ENCODE measurements around the gene KCNC1.

KCNC1 gene

DNA sequence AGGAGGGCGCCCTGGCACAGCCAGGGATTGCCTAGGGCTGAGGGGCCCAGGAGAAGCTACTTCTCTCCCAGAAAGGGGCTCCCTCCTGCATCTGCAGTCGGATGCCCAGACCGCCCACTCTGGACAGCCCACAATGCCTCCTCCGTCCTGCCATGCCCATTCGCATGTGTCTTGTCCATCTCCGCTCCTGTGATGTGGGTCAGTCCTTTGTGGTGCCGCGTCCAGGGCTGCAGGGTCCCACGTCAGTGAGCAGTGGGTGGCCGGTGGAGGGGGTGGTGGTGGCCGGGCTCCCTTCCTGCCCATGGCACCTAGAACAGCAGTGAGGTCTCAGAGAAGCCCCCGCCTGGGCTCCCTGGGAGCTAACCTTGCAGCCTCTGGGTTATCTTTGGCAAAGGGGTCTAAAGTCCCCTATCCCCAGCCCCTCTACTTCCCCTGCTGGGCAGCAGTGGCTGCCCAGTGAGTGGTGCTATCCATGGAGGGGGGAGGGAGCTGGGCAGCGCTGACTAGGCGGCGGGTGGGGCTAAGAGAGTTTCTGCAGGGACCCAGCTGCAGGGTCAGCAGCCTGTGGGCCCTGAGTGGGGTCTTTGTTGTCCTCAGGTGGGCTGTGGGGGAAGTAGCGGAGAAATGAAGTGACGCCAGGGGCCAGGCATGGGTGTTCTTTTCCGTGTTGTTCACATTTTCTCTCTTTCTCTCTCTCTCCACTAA, 41.1 kb downstream of the KCNC1 start:
- DNase-seq = no peak

DNA sequence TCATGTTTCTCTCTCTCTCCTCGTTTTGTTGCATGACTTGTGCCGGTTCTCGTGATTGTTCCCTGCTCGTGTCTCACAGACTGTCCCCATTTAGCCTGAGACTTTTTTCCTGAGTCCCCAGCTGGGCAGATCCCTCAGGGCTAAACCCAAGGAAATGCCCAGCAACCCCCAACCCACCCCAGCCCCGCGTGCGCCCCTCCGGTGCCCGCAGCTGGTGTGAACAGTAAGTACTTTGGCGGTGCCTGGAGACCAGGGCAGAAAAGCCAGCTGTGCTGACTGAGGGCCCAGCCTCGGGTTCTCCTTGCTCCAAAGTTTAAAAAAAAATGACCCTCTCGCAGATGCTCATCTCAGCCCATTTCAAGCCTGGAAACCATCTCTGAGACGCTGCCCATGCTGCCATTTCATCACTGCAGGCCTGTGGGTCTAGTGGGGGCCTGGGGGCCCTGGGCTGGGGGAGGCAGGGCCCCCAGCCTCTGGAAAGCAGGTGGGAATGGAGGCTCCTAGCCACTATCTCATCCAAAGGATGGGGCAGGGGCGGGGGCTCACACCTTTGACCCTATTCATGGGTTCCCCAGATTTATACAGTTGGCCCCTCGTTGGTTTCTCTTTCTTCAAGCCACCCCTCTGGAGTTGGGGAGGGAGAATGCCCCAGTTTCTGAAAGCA, 41.8 kb downstream of the KCNC1 start:
- DNase-seq = no peak

DNA sequence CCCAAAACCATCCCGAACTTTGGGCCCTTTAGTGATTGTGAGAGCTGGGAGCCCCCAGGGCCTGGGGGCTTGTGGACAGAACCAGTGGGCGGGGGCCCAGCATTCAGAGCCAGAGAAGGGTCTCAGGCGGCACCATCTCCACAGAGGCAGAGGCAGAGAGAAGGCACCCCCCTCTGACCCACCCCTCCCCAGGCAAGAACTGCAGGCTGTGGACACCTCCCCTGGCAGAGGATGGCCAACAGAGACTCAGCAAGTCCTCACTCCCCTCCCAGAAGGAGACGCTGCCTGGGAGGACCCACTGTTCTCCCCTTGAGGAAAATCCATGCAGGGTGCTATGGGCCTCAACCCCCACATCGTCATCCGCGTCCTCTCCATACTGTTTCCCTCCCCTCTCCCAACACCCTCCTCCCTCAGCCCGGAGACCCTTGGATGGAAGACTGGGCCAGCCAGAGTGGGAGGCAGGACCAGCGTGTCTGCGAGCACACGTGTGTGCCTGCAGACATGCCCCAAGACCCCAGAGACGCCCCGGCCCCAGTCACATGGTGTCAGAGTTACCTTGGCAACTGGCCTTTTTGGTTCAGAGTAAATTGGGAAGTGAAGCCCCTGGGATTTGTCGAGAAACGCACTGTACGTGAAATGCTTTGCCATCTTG, 42.6 kb downstream of the KCNC1 start:
- no peak for DNase-seq

DNA sequence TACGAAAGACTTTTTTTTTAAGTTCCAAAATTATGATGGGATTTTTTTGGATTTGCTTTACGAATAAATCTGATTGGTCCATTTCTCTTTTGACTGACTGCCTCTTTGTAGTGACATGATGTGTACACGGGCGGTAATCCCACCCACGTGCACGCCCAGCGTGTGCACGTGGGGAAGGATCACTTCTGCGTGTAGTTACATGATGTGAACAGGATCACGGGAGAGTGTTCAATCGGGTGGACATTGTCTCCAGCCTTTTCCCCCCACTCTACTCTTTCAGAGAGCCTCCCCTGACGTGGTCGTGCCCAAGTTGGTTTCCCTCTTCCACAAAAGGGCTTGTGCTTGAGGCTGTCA, 43.1 kb downstream of the KCNC1 start:
- no peak for DNase-seq

DNA sequence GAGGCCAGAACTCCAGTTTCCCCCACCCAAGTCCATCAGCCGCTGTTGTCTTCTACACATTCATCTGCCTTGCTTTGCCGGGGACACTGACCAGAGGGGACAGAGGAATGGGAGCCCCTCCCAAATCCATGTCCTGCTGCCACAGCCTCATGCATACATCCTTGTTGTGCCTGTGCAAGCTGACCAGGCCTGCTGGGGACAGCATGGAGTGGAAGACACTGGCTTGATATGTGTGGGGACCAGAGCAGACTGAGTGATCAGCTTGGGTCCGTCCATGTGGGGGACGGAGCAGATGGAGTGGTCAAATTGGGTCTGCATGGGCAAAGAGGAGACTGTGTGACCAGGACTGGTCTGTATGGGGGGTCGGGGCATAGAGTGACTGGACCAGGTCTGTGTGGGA, 43.8 kb downstream of the KCNC1 start:
- no peak for DNase-seq

DNA sequence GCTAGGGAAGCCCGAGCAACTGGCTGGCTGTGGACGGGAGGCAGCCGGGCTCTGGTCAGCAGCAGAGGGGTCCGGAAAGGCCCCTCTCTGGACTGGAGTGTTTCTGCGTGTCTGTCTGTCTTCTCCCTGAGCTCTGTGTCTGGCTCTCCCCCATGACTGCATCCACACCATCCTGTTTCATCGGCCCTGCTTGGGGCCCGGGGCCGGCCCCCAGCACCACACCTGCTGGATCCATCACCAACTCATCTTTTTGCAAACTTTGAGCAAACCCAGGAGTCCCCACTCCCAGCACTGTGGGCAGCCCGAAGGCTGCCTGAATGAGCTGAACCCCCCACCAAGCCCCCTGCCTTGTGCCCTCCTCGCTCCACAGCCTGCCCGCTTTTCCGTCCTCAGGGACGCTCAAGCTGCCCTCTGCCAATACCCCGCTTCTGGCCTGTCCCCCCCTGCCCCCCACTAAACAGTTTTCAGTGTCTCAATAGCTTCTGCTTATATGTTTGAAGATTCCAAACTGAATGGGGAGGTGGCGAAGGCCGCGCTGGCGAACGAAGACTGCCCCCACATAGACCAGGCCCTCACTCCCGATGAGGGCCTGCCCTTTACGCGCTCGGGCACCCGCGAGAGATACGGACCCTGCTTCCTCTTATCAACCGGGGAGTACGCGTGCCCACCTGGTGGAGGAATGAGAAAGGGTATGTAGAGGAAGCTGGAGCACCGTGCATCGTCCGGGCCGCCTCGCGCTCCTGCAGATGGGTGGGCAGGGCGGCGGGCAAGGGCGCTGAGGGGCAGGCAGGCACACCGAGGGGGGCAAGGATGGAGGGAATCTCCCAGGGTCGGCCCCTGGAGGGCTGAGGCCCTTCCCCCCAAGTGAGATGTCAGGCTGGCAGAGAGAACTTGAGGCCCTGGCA, 44.6 kb downstream of the KCNC1 start:
- no peak for DNase-seq

DNA sequence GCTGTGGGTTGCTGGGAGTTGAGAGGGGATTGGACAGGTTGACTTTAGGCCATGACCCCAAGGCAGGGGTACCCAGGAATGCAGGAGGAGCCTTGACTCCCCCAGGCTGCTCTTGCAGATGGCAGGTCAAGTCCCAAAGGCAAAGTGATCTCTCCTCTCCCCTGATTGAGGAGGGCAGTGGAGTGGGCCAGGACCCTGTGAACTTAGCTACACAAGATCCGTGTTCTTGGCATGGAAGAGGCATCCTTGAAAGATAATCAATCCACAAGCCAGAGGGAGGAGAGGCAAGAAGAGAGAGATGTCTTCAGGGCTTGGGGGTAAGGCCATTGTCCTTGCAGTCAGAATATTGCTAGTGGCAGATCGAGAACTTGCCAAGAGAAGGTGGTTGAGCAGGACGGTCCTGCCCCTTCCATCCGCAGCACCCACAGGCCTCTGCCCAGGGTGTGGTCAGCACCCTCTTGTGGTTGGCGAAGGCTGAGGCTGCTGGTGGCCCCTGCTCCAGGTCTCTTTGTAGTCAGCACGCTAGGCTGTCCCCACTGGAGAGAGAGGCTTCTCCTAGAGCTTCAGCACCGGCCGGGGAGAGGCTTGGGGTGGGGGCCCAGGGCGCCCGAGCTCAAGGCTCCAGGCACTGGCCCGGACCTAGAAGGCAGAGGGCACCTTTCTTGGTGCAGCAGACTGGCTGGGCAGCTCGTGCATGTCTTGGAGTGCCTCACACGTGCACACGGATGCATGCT, 45.4 kb downstream of the KCNC1 start:
- DNase-seq = no peak

DNA sequence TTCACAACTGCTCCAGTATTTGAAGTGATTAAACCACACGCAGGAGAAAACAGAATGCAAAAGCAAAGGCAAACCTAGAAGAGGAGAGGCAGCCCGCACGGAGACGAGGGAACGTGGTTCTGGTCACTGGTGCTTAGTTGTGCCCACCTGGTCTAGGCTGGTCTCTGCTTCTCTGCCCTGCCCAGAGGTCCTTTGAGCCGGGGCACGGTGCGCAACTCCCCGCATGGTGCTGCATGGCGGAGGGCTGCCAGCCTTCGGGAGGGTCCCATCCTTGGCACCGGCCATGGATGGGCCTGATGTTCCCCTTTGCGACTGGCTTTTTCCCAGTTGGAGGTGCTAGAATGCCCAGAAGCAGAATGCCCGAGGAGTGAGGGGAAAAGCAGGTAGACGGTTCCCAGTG, 46.1 kb downstream of the KCNC1 start:
- DNase-seq = no peak

DNA sequence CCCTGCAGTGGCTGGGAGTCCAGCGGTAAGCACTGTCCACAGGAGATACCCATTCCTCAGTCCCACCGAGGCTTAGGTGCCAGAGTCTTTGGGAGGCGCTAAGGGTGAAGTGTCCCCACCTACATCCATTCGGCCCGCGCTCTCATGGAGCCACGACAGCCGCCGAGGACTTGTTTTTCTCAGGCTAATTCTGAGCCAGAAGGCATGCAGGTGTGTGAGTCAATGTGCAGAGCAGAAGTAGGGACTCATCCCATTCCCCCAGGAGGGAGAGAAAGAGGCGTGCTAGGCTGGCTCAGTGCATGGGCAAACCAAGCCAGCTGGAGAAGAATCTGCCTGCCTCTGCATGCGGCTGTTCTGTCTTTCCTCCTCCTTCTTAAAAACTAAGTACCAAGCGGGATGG, 46.6 kb downstream of the KCNC1 start:
- no peak for DNase-seq

DNA sequence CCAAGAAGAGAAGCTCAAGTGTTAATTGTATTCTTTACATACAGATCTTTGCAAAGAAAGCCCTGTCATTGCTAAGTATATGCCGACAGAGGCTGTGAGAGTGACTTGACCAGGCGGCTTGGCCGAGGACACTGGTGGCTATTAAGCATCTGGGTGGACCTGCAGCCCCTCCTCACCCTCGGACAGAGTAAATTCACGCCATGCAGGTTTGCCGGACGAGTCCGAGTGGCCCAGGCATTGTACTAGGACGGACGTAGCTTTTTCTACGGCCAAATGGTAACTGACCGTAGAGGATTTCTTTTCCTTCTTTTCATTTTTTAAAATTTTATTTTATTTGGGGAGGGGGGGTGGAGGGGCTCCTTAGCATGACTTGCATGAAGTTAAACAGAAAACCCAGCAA, 47.0 kb downstream of the KCNC1 start:
- DNase-seq = no peak

DNA sequence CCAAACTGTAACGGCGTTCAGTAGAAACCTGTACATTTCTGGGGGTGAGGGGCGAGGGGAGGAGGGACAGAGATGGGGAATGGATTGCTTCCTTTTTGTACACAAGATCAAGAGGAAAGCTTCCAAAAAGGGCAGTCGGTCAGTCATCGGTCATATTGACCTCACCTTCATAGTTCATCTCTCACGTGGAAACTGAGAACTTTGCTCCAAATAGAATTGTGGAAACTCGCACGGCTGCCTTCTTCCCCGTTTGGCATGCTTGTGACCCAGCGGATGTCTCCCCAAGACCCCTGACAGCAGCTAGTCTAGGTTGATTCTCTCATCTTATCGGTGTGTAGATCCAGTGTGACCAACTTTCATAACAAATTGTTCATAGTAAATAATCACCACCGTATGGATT, 47.6 kb downstream of the KCNC1 start:
- no peak for DNase-seq

DNA sequence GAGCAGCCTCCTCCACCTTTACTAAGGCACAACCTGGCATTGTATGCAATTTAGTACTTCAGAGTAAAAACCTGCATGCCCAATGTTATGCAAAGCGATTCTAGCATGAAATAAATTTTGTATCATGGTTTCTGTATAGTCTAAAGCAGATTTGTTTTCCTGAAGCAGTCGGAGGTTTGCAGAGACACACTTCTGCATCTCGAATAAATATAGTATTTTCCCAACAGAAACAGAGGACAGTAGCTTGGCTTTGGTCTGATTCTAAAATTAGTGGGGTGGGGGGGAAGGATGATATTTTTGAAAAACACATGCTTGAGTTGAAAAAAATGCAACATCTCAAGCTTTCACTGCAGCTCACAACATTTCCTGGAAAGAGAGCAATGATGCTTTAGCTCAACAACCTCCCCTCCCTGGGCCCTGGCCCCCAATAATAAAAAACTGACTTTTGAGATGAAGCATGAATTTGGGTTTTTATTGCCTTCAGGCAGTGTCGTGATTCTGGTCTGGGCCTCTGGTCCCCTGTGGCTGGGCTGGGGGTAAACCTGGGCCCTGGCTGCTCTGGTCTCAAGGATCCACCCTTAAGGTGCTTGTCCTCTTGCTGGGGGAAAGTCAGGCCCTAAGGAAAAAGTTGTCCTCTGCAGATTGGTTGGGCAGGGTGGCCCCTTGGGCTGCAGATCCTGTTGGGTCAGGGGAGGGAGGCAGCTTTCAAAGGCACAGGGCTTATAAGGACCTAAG, 48.2 kb downstream of the KCNC1 start:
- no peak for DNase-seq

DNA sequence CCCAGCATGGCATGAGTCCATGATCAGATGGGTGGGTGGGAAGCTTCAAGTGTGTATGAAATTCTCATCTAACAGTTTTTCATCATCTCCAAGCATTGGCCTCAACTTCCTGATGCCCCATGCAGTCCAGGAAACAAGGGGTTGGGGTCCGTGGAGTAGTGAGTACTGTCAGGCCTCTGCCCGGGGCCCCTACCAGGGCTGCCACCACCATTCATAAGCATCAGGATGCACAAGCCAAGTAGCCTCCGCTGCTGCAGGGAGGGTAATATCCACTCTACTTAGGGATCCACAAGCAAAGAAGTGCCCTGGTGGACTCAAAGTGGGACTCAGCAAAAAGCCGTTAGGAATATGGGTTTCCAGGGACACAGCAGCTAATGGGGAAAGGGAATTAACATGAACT, 49.3 kb downstream of the KCNC1 start:
- no peak for DNase-seq

DNA sequence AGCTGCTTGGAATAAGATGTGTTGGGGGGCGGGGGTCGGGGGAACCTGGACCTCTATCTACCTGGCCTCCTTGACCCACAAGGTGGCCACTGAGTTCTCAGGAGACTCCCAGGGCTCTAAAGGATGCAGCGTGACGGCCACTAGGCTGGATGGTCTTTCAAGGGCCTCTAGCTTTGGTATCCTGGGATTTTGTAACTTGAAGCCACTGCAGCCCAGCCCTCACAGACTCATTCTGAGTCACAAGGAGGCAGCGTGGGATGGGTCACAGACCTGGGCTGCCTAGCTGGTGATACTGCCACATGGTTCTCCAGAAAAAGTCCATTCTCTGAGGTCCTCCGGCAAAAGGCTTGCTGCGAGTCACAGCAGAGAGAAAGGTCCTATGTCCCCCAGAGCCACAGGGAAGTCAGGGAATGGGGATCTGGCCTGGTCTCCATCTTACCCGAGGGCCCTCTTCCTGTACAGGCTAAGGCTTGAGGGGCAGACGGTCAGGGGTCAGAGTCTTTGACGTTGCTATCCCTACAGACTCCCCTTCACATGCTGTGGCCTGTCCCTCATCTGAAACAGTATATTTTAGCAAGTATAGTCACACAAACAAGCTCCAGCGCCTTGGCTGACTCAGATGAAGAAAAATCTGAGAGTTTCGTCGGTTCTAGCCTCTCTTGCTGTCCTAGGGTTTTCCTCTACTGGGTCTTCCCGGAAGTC, 52.4 kb downstream of the KCNC1 start:
- no peak for DNase-seq

DNA sequence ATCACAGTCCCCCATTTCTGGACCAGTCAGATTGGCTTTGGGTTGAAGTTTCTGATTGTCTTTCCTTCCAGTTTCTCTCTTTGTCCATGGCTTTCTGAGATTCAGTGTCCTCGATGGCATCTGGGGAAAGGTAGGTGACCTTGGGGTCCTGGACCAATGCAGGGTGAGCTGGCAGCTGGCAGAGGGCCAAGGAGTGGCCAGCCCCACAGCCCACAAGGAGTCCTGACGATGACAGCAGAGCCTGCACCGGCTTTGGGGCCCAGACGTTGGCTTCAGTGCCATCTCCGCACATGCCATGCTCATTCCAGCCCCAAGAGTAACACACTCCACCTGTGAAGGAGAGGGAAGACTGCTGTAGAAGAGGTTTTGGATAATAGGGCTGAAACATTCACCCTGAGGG, 53.5 kb downstream of the KCNC1 start:
- DNase-seq = no peak

DNA sequence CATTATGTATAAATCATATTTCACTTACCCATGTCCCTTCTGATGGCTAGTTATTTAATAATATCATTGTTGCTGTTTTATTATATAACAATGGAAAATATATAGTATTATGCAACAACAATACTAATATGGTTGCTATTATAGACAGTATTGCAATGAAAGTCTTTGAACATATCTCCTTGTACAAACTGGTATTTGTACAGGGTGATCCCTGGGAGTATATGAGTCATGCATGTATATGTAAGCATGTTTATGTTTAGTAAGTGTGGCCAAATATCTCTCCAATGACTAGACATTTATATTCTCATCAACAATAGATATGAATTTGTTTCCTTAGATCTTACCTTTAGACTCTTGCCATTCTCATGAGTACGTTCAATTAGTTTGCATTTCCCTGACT, 55.9 kb downstream of the KCNC1 start:
- DNase-seq = no peak

DNA sequence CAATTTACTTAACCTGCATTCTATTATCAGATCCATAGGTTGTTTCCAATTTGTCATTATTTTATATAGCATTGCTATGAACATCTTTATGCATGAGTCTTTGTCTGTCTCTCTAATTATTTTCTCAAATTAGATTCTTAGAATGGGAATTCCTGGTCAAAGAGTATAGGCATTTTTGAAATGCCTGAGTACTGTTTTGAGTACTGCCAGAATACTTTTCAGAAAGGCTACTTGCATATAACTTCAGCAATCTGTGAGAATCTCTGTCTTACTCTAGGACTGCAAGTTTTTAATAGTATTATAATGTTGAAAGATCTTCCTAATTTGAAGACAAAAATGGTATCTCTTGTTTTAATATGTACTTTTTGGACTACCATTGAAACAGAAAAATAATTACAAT, 56.6 kb downstream of the KCNC1 start:
- no peak for DNase-seq

DNA sequence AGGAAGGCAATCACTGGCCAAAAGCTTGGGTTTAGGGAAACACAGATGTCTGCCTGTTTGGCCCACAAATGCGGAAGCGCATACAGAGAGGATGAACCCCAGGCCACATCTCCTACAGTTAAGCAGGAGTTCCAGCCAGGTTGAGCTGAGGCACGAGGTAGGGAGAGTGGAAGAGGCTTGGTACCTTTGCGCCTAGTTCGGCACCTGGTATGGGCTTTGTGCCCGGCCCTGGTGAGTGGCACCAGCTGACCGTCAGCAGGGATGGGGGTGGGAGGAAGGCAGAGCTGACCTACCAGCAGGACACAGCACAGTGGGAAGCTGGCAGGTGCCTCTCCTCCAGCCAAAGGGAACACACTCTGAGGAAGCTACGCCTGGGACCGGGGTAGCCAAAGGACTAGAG, 57.6 kb downstream of the KCNC1 start:
- no peak for DNase-seq

DNA sequence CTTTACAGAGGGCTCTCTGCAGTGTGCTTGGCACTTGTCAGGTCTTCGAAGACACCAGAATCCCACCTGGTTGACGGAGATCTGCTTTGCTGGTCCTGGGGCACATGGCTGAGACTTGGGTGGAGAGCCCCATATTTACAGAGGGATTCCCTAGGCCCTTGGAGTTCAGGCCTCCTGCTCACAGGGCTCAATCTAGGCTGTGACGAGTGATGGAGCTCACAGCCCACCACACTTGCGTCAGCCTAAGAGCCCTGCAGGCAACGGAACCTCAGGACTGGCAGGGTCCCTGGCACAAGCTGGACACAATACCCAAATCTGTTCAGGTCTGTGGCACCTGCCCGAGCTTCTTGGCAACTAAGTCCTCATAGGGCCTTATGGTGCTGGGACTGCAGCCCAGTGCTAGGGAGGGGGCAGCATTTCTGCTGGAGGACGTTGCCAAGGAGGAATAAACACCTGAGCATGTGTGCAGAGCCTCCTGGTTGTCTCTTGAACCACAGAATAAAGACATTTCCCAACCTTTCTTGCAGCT, 59.1 kb downstream of the KCNC1 start:
- DNase-seq = no peak

DNA sequence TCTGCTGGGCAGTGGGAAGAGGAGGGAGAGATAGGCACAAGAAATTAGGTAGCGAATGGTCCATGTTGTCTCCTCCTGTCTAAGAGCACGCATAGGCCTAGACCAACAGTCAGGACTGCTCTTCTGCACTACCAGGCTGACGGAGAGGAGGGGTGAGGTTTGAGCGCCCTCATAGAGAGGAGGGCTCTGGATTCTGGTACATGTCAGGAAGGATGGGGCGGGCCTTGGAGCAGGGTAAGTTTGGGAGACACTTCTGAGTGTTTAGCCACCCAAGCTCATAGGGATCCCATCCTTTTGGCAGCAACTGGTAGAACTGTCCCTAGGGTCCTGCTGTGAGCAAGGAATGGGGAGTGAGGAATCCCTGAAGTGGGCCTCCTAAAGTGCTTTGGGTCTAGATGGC, 60.4 kb downstream of the KCNC1 start:
- DNase-seq = no peak

DNA sequence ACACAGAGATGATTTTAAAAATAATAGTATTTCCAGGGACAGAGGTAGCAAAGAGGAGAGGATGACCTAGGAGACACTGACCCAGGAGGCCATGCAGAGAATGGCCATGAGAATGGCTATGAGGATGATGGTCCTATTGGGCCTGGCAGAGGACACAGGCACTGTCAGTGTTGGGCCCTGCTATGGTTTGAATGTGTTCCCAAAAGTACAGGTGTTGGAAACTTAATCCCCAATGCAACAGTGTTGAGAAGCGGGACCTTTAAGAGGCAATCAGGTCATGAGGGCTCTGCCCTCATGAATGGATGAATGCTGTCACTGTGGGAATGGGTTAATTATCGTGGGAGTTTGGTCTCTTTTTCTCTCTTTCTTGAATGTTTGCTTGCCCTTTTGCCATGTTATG, 61.6 kb downstream of the KCNC1 start:
- no peak for DNase-seq
